ENCODE results near the gene TSPAN17. TPM values are rescaled to one million over a fixed set of nuclear protein-coding genes. Genes with fewer than 3 reads are reported as not detected.

TSPAN17 gene
- total and polyA plus RNA-seq, 10 of the 15 experiments (the other 5 are each of a cell fraction or from before 2014, with no cell fraction given), result 0.24 to 17.1 (median 10.4) TPM

GRCh38 chr5:176612008-176612407 lies 35.3 kb upstream of the TSPAN17 start:
- H3K79me2 ChIP-seq (ENCODE audit: control insufficient read depth, insufficient read depth, low read length), result no peaks in the 10 kb centered on the region; the same call in 1 of the 2 replicates
- ChIA-PET POLR2A (no interaction called here), CTCF (no interaction called here), SMC1A (ENCODE audit: uncharacterized antibody, unreplicated experiment) (no interaction called here), RAD21 (ENCODE audit: unreplicated experiment) (no interaction called here)
- DNase-seq (ENCODE audit: low read depth, low spot score), result no peak
- H3K4me1 ChIP-seq (ENCODE audit: control insufficient read depth, insufficient read depth, low read length), result peaks cover 12% of the 10 kb centered on the region
- intact Hi-C loops (cut with micrococcal nuclease; ENCODE audit: unreplicated experiment) (no loop called here), in situ Hi-C loops (cut with MboI) (no loop called here)
- H3K9me3 ChIP-seq (replicated peaks; ENCODE audit: control insufficient read depth, insufficient read depth, low read length), result no peaks in the 10 kb centered on the region
- no peak for FAIRE-seq
- H2AFZ ChIP-seq (ENCODE audit: control insufficient read depth, low read depth, low read length), result no peak overlapping the region
- H3K36me3 ChIP-seq (ENCODE audit: control insufficient read depth in 2 of 2, insufficient read depth in 2 of 2, low read length in 1 of 2), result no peaks in the 10 kb centered on the region
- no peak overlapping the region for H3K9ac ChIP-seq (ENCODE audit: control insufficient read depth, insufficient read depth, low read length)
- no TSS peak for BruUV-seq (replicated peaks)
- peaks cover 0 to 2% of the 10 kb centered on the region in 2 experiments; a peak in 1 of 4 replicates for H3K27me3 ChIP-seq (replicated peaks in 1 of 2; ENCODE audit: control insufficient read depth in 2 of 2, insufficient read depth in 2 of 2, low read length in 1 of 2)
- TF ChIP-seq, protein P1, sequence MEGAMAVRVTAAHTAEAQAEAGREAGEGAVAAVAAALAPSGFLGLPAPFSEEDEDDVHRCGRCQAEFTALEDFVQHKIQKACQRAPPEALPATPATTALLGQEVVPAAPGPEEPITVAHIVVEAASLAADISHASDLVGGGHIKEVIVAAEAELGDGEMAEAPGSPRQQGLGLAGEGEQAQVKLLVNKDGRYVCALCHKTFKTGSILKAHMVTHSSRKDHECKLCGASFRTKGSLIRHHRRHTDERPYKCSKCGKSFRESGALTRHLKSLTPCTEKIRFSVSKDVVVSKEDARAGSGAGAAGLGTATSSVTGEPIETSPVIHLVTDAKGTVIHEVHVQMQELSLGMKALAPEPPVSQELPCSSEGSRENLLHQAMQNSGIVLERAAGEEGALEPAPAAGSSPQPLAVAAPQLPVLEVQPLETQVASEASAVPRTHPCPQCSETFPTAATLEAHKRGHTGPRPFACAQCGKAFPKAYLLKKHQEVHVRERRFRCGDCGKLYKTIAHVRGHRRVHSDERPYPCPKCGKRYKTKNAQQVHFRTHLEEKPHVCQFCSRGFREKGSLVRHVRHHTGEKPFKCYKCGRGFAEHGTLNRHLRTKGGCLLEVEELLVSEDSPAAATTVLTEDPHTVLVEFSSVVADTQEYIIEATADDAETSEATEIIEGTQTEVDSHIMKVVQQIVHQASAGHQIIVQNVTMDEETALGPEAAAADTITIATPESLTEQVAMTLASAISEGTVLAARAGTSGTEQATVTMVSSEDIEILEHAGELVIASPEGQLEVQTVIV (IDR thresholded peaks at IDR 0.05; ENCODE audit: borderline replicate concordance, partially characterized antibody), result no peak
- TF ChIP-seq CBFB (IDR thresholded peaks at IDR 0.05; ENCODE audit: low read depth) (no peak), JUNB (IDR thresholded peaks at IDR 0.05) (no peak), SMAD5 (IDR thresholded peaks at IDR 0.05; ENCODE audit: low read depth) (no peak), NFYA (IDR thresholded peaks at IDR 0.05; ENCODE audit: borderline replicate concordance, low read depth, low read length) (no peak), ATF2 (IDR thresholded peaks at IDR 0.05; ENCODE audit: low read length) (no peak), IKZF1 (conservative IDR thresholded peaks at IDR 0.05) (no peak), RB1 (IDR thresholded peaks at IDR 0.05; ENCODE audit: borderline replicate concordance) (no peak), SP1 (IDR thresholded peaks at IDR 0.05; ENCODE audit: low read depth, low read length) (no peak), POLR2AphosphoS2 (IDR thresholded peaks at IDR 0.05; ENCODE audit: low read depth, low read length) (no peak), CREB1 (IDR thresholded peaks at IDR 0.05; ENCODE audit: low read depth) (no peak)
- TF ChIP-seq, protein P2, sequence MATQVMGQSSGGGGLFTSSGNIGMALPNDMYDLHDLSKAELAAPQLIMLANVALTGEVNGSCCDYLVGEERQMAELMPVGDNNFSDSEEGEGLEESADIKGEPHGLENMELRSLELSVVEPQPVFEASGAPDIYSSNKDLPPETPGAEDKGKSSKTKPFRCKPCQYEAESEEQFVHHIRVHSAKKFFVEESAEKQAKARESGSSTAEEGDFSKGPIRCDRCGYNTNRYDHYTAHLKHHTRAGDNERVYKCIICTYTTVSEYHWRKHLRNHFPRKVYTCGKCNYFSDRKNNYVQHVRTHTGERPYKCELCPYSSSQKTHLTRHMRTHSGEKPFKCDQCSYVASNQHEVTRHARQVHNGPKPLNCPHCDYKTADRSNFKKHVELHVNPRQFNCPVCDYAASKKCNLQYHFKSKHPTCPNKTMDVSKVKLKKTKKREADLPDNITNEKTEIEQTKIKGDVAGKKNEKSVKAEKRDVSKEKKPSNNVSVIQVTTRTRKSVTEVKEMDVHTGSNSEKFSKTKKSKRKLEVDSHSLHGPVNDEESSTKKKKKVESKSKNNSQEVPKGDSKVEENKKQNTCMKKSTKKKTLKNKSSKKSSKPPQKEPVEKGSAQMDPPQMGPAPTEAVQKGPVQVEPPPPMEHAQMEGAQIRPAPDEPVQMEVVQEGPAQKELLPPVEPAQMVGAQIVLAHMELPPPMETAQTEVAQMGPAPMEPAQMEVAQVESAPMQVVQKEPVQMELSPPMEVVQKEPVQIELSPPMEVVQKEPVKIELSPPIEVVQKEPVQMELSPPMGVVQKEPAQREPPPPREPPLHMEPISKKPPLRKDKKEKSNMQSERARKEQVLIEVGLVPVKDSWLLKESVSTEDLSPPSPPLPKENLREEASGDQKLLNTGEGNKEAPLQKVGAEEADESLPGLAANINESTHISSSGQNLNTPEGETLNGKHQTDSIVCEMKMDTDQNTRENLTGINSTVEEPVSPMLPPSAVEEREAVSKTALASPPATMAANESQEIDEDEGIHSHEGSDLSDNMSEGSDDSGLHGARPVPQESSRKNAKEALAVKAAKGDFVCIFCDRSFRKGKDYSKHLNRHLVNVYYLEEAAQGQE (IDR thresholded peaks at IDR 0.05; ENCODE audit: low read depth, low read length), result no peak
- no peaks in the 10 kb centered on the region for H4K20me1 ChIP-seq (ENCODE audit: control insufficient read depth, insufficient read depth)
- 59% methylated on average over 6 of the region's 6 CpGs for WGBS (ENCODE audit: insufficient coverage, insufficient replicate concordance, low lambda C conversion rate, missing lambda C conversion rate)
- no peak overlapping the region for H3K27ac ChIP-seq (ENCODE audit: control insufficient read depth, insufficient read depth)
- H3K4me2 ChIP-seq (ENCODE audit: control insufficient read depth, insufficient read depth), result no peak overlapping the region
- ATAC-seq, result no peak
- H3K4me3 ChIP-seq, result no peak overlapping the region
